Suprapubic skin (tissue), 4 donors: ENCODE data around the gene KLK14. TPM values are rescaled to one million over a fixed set of nuclear protein-coding genes. Genes with fewer than 3 reads are reported as not detected.

ENCODE experiments used
- DNase-seq, 2 donors: peaks; one replicate each; pipeline ENCODE4 v3.0.0-alpha.2; 2019; ENCODE audit warnings: low spot score in 2 of 2
- H3K27ac ChIP-seq: fragments of 200-600 bp; sonication (generic); one replicate; pipeline ENCODE4 v1.5.1; 2019
- H3K27me3 ChIP-seq: fragments of 200-600 bp; sonication (generic); one replicate; pipeline ENCODE4 v1.5.1; 2019
- H3K36me3 ChIP-seq: fragments of 200-600 bp; sonication (generic); one replicate; pipeline ENCODE4 v1.5.1; 2019
- H3K4me1 ChIP-seq: fragments of 200-600 bp; sonication (generic); one replicate; pipeline ENCODE4 v1.5.1; 2019
- H3K4me3 ChIP-seq: fragments of 200-600 bp; sonication (generic); one replicate; pipeline ENCODE4 v1.5.1; 2019; ENCODE audit warnings: mild to moderate bottlenecking
- H3K9me3 ChIP-seq: fragments of 200-600 bp; sonication (generic); one replicate; pipeline ENCODE4 v1.5.1; 2019
- EP300 ChIP-seq: sonication (generic); formaldehyde crosslinking; IDR thresholded peaks from one replicate; pipeline ENCODE4 v1.6.1; 2017; ENCODE audit warnings: antibody characterized with exemption
- POLR2A ChIP-seq, 2 donors: fragments of 450-650 bp; IDR thresholded peaks; one replicate each; pipeline ENCODE4 v1.6.1; 2017; ENCODE audit warnings: antibody characterized with exemption in 2 of 2, mild to moderate bottlenecking in 2 of 2, moderate library complexity in 2 of 2
- POLR2AphosphoS5 ChIP-seq, 3 donors: sonication (generic); formaldehyde crosslinking; IDR thresholded peaks; one replicate each; pipeline ENCODE4 v1.6.1; 2017; ENCODE audit warnings: antibody characterized with exemption in 3 of 3
- WGBS: methylation state at CpG from one replicate; pipeline ENCODE4 v1.1.5; 2018; 5-methylcytosine and 5-hydroxymethylcytosine counted together
- total RNA-seq, 4 donors: library from RNA; depleted of rRNA; stranded (reverse); fragments of >200 nt; gene quantifications; one replicate each; pipeline ENCODE4 v1.1.0, GENCODE V29; 2016
- TF ChIP-seq, protein P1 (sequence below), 2 donors: fragments of 200-600 bp in 1 of 2; fragments of 450-650 bp in 1 of 2; sonication (generic) in 1 of 2; IDR thresholded peaks; one replicate each; pipeline ENCODE4 v1.5.1; 2016 to 2019; ENCODE audit warnings: antibody characterized with exemption in 2 of 2, mild to moderate bottlenecking in 1 of 2, moderate library complexity in 1 of 2

KLK14 gene
- total RNA-seq, 4 donors from 2014 or later, result 3.8 to 22.8 (median 5.2) TPM

DNA sequence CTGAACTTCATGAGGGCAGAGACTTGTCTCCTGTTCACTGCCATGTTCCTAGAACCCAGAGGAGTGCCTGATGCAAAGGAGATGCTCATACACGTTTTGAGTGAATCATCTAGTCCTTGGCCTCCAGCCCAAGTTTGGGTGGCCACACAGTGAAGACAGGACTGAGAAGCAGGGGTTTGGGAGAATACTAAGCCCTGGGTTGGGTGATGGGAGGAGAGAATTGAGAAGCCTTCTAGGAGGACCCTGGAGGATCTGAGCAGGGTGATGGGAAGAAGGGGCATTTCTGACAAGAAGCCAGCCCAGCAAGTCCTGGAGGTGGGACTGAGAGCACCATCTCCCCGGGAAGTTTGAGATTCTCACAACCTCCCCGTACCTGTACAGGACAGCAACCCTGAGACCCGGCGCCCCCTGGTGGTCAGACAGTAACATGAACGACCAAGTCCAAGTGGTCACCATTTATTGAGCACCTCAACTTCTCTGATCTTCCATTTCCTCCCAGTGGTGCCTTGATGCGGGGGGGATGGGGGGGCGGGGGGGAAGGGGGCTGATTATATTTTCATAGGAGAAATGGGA lies 14.6 kb upstream of the KLK14 start:
- 9% methylated on average over 7 of the region's 8 CpGs for WGBS
- peak in 1 of 2 donors; percentile 90 for DNase-seq
- Histone ChIP-seq H3K9me3 (no peaks in the 10 kb centered on the region), H3K27ac (no peak overlapping the region), H3K36me3 (peaks cover 26% of the 10 kb centered on the region), H3K4me1 (peaks cover 28% of the 10 kb centered on the region), H3K27me3 (no peaks in the 10 kb centered on the region), H3K4me3 (no peak overlapping the region)
- TF ChIP-seq, protein P1, sequence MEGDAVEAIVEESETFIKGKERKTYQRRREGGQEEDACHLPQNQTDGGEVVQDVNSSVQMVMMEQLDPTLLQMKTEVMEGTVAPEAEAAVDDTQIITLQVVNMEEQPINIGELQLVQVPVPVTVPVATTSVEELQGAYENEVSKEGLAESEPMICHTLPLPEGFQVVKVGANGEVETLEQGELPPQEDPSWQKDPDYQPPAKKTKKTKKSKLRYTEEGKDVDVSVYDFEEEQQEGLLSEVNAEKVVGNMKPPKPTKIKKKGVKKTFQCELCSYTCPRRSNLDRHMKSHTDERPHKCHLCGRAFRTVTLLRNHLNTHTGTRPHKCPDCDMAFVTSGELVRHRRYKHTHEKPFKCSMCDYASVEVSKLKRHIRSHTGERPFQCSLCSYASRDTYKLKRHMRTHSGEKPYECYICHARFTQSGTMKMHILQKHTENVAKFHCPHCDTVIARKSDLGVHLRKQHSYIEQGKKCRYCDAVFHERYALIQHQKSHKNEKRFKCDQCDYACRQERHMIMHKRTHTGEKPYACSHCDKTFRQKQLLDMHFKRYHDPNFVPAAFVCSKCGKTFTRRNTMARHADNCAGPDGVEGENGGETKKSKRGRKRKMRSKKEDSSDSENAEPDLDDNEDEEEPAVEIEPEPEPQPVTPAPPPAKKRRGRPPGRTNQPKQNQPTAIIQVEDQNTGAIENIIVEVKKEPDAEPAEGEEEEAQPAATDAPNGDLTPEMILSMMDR (IDR thresholded peaks at IDR 0.05), result peak; percentile 31 to 70
- TF ChIP-seq POLR2AphosphoS5 (IDR thresholded peaks at IDR 0.05), result no peak

DNA sequence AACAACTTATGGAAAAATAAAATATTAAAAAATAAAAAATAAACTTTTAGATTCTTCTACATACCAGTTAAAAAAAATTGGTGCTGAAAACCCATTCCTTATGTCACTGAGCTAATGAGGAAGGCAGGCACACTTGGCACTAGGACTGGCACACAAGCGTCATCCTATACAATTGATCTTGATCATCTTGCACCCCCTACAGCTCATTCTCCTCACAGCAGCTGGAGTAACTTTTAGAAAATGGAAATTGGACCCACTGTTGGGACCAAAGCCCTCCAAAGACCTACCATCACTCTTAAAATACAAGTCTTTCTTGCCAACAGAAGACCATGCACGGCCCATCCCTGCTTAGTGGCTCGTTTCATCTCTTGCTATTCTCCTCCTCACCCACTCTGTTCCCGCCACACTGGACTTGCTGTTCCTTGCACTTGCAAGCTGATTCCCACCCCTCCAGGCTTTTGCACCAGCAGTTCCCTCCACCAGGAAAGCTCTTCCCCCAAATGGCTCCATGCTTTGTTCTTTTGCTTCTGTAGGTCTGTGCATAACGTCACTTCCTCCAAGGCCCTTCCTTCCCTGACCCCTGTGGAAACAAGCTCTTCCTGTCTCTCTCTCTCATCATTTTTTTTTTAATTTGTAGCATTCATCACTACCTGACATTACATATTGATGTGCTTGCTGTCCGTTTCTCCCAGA lies 13.9 kb upstream of the KLK14 start:
- WGBS, result 71% methylated on average over 6 of the region's 6 CpGs
- Histone ChIP-seq H3K27ac (no peak overlapping the region), H3K27me3 (no peaks in the 10 kb centered on the region), H3K9me3 (no peaks in the 10 kb centered on the region), H3K4me3 (no peak overlapping the region), H3K36me3 (peaks cover 26% of the 10 kb centered on the region), H3K4me1 (peaks cover 34% of the 10 kb centered on the region)
- no peak for DNase-seq
- no peak for TF ChIP-seq POLR2AphosphoS5 (IDR thresholded peaks at IDR 0.05)
- TF ChIP-seq, protein P1 (IDR thresholded peaks at IDR 0.05), result peak in 1 of 2 donors; percentile 26

DNA sequence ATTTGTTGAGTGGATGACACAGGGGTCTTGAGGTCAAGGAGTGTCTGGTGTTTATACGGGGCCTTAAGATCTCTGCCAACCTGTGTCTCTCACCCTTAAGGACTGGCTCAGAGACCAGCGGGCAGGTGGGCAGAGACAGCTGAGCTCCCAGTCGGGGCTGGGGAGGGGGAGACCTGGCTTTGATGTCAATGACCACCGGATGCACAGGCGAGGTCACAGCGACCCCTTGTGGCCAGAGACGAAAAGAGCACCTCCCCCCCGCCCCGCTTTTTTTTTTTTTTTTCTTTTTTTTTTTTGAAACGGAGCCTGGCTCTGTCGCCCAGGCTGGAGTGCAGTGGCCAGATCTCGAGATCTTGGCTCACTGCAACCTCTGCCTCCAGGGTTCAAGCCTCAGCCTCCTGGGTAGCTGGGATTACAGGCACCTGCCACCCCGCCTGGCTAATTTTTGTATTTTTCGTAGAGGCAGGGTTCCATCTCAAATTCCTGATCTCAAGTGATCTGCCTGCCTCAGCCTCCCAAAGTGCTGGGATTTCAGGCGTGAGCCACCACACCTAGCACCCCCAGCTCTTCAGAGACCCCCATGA lies 12.1 kb upstream of the KLK14 start:
- DNase-seq, result no peak
- peaks cover 18% of the 10 kb centered on the region for H3K36me3 ChIP-seq
- H3K27ac ChIP-seq, result no peak overlapping the region
- H3K9me3 ChIP-seq, result no peaks in the 10 kb centered on the region
- peaks cover 25% of the 10 kb centered on the region for H3K4me1 ChIP-seq
- no peaks in the 10 kb centered on the region for H3K27me3 ChIP-seq
- H3K4me3 ChIP-seq, result no peak overlapping the region
- WGBS, result 13% methylated on average over 15 of the region's 15 CpGs
- TF ChIP-seq, protein P1 (IDR thresholded peaks at IDR 0.05), result peak; percentile 62 to 65
- TF ChIP-seq POLR2A (IDR thresholded peaks at IDR 0.05), result no peak

DNA sequence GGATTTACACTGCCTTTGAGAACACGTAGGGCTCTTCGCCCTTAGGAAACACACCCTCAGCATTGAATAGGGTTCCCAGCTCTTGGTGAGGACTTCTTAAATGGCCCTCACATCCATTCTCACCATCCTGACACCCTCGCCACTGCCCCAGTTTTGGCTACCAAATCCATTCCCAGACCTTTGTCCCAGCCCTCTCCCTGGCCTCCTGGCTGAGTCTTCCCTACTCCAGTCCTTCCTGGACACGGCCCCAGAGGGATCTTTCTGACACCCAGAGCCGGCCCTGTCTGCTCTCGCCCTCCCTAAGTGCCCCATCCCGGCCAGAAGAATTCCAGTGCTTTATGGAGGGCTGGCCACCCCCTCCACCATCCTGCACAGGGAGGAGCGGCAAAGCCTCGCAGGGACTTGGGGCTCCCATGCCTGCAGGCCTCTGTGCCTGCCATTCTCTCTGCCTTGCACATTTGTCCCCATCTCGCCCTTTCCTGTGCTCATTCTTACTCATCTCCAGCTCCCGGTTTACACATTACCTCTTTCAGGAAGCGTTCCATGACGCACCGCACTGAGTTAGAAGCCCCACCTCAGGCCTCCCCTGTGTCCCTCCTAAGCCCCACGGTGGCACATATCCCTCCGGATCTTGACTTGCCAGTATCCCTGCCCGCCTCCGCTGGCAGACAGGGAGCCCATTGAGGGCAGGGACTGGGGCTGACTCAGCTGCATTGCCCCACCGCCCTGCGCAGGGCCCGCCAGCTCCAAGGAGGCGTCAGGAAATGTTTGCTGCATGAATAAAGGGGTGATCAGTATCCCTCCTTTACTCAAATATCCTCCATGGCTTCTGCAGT lies 11.0 kb upstream of the KLK14 start:
- peaks cover 8% of the 10 kb centered on the region for H3K36me3 ChIP-seq
- no peak for TF ChIP-seq EP300
- TF ChIP-seq POLR2AphosphoS5 (IDR thresholded peaks at IDR 0.05), result no peak
- TF ChIP-seq, protein P1 (IDR thresholded peaks at IDR 0.05), result no peak
- TF ChIP-seq POLR2A (IDR thresholded peaks at IDR 0.05), result no peak
- H3K27ac ChIP-seq, result no peak overlapping the region

DNA sequence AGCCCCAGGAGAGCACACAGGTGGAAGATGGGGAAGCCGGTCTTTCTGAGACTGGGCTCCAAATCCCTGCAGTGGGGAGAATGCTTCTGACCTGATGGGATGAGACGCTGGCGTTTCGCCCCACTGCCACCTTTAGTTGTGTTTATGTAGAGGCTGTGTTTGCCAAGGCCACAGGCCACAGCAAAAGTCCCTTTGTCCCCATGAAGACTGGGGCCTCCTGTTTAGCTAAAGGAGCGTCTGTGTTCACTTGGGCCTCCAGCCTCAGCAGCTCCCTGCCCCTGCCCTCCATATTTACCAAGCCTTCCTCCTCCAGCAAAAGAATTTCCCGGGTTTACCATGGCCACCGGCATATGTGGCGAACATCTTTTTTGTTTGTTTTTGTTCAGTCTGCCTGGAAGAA lies 10.4 kb upstream of the KLK14 start:
- no peaks in the 10 kb centered on the region for H3K9me3 ChIP-seq
- no peak overlapping the region for H3K27ac ChIP-seq
- DNase-seq, result no peak
- H3K4me3 ChIP-seq, result no peak overlapping the region
- no peak for TF ChIP-seq EP300
- no peak for TF ChIP-seq POLR2A (IDR thresholded peaks at IDR 0.05)
- TF ChIP-seq POLR2AphosphoS5 (IDR thresholded peaks at IDR 0.05), result no peak
- TF ChIP-seq, protein P1 (IDR thresholded peaks at IDR 0.05), result no peak
- H3K4me1 ChIP-seq, result peaks cover 25% of the 10 kb centered on the region
- 64% methylated on average over 8 of the region's 8 CpGs for WGBS
- H3K36me3 ChIP-seq, result peaks cover 5% of the 10 kb centered on the region
- no peaks in the 10 kb centered on the region for H3K27me3 ChIP-seq

More for the DNA sequence above, 11.0 kb upstream of the KLK14 start:
- no peaks in the 10 kb centered on the region for H3K9me3 ChIP-seq
- peaks cover 25% of the 10 kb centered on the region for H3K4me1 ChIP-seq
- no peak overlapping the region for H3K4me3 ChIP-seq
- H3K27me3 ChIP-seq, result no peaks in the 10 kb centered on the region
- 83% methylated on average over 22 of the region's 22 CpGs for WGBS
- no peak for DNase-seq
